ENCODE measurements around the gene VWF. TPM values are rescaled to one million over a fixed set of nuclear protein-coding genes. Genes with fewer than 3 reads are reported as not detected.

Gene VWF
- total and polyA plus RNA-seq, 2 of the 4 experiments (the other 2 are of a cell fraction) = under 0.01 to 0.09 TPM

DNA sequence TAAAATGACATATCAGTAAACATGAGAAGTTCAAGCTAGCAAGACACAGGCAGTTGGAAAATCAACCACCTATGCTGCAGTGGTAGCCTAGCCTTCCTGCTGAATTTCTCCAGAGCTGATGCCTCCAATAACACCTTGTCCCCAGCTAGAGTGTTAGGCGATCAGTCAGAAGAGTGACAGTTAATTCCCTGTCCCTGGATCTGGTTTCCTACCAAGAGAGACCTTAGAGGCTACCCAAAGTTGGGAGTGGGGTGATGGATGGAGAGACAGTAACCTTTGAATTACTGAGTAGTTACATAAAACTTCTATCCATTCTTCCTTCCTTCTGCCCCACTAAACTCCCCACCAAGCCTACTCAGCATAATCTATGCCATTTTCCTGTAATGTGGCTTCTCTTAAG is 177.5 kb downstream of the VWF start:
- TF ChIP-seq, protein P1, sequence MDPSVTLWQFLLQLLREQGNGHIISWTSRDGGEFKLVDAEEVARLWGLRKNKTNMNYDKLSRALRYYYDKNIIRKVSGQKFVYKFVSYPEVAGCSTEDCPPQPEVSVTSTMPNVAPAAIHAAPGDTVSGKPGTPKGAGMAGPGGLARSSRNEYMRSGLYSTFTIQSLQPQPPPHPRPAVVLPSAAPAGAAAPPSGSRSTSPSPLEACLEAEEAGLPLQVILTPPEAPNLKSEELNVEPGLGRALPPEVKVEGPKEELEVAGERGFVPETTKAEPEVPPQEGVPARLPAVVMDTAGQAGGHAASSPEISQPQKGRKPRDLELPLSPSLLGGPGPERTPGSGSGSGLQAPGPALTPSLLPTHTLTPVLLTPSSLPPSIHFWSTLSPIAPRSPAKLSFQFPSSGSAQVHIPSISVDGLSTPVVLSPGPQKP (IDR thresholded peaks at IDR 0.05; ENCODE audit: borderline replicate concordance, low read depth, low read length) = no peak
- TF ChIP-seq RAD21 (IDR thresholded peaks at IDR 0.05; ENCODE audit: low read length) (no peak), POLR2A (IDR thresholded peaks at IDR 0.05; ENCODE audit: low read depth, low read length) (no peak), MXI1 (IDR thresholded peaks at IDR 0.05; ENCODE audit: borderline replicate concordance, low read depth, low read length) (no peak), SMC3 (IDR thresholded peaks at IDR 0.05; ENCODE audit: low read depth, low read length) (no peak)
- TF ChIP-seq, protein P2, sequence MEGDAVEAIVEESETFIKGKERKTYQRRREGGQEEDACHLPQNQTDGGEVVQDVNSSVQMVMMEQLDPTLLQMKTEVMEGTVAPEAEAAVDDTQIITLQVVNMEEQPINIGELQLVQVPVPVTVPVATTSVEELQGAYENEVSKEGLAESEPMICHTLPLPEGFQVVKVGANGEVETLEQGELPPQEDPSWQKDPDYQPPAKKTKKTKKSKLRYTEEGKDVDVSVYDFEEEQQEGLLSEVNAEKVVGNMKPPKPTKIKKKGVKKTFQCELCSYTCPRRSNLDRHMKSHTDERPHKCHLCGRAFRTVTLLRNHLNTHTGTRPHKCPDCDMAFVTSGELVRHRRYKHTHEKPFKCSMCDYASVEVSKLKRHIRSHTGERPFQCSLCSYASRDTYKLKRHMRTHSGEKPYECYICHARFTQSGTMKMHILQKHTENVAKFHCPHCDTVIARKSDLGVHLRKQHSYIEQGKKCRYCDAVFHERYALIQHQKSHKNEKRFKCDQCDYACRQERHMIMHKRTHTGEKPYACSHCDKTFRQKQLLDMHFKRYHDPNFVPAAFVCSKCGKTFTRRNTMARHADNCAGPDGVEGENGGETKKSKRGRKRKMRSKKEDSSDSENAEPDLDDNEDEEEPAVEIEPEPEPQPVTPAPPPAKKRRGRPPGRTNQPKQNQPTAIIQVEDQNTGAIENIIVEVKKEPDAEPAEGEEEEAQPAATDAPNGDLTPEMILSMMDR (conservative IDR thresholded peaks at IDR 0.05; ENCODE audit: low read depth, low read length) = no peak
- CTCF ChIA-PET = no interaction called here
- intact Hi-C loops (cut with micrococcal nuclease) = no loop called here
- no peak for DNase-seq
- H3K4me3 ChIP-seq (ENCODE audit: insufficient read depth, low read depth, low read length) = no peak overlapping the region
- no peaks in the 10 kb centered on the region for H4K20me1 ChIP-seq (ENCODE audit: insufficient read depth, low read length)
- in situ Hi-C loops (cut with MboI; ENCODE audit: low sequenced_read_pairs) = no loop called here
- H3K27ac ChIP-seq (ENCODE audit: insufficient read depth, low read length) = no peak overlapping the region
- POLR2A ChIA-PET (ENCODE audit: unreplicated experiment) = no interaction called here
- BruUV-seq (replicated peaks) = no TSS peak
- no peak overlapping the region for H4K91ac ChIP-seq (ENCODE audit: insufficient read depth, low read depth, low read length)
- dilution Hi-C loops (cut with HindIII; ENCODE audit: low sequenced_read_pairs, unreplicated experiment) = no loop called here
- no peaks in the 10 kb centered on the region for H3K36me3 ChIP-seq (ENCODE audit: control insufficient read depth, insufficient read depth, low read length)
- H3K9me3 ChIP-seq (ENCODE audit: control insufficient read depth, insufficient read depth, low read length) = no peaks in the 10 kb centered on the region; the same call in 1 of the 2 replicates
- 0 out of 2 replicates have a peak, but pooled peaks cover 2% of the 10 kb centered on the region for H3K9me1 ChIP-seq (ENCODE audit: insufficient read depth, low read length)
- H3K56ac ChIP-seq (ENCODE audit: extremely low read depth, insufficient read depth, low read length) = no peak overlapping the region
- no peak overlapping the region for H2BK120ac ChIP-seq (ENCODE audit: low read depth, low read length)
- H3K4ac ChIP-seq (ENCODE audit: low read depth, low read length) = no peak overlapping the region
- no peak overlapping the region for H2BK15ac ChIP-seq (ENCODE audit: low read depth, low read length)
- H3K4me2 ChIP-seq (ENCODE audit: low read depth, low read length) = no peak overlapping the region
- H3K14ac ChIP-seq (replicated peaks; ENCODE audit: low read depth, low read length) = no peak overlapping the region
- WGBS, 2 experiments (ENCODE audit: extremely low coverage in 2 of 2, insufficient read length in 1 of 2) = no CpG with 5 or more reads among the region's 1 CpG
- 0 out of 2 replicates have a peak, but pooled peaks cover 2% of the 10 kb centered on the region for H3K4me1 ChIP-seq (ENCODE audit: control insufficient read depth, insufficient read depth, low read length)
- H2BK20ac ChIP-seq (ENCODE audit: low read depth, low read length) = no peak overlapping the region
- H2AK5ac ChIP-seq (ENCODE audit: low read depth, low read length) = no peak overlapping the region
- no peak overlapping the region for H2AK9ac ChIP-seq (replicated peaks; ENCODE audit: low read depth, low read length, poor library complexity)
- H3K27me3 ChIP-seq (ENCODE audit: control insufficient read depth, insufficient read depth, low read length) = peaks cover 65% of the 10 kb centered on the region
- H3K18ac ChIP-seq (ENCODE audit: low read depth, low read length) = no peak overlapping the region
- H2BK5ac ChIP-seq (ENCODE audit: low read depth, low read length, poor library complexity, severe bottlenecking) = no peak overlapping the region
- H3K79me1 ChIP-seq (ENCODE audit: low read depth in 1 of 2, low read length in 2 of 2) = no peaks in the 10 kb centered on the region
- ATAC-seq (ENCODE audit: low read depth) = no peak
- no peak overlapping the region for H2AFZ ChIP-seq (replicated peaks; ENCODE audit: low read length, poor library complexity)
- no peak overlapping the region for H4K8ac ChIP-seq (ENCODE audit: low read depth in 2 of 2, low read length in 2 of 2)
- H3K23ac ChIP-seq (ENCODE audit: low read depth, low read length) = no peak overlapping the region
- H3K9ac ChIP-seq (ENCODE audit: low read depth, low read length) = no peak overlapping the region
- no peak overlapping the region for H4K5ac ChIP-seq (ENCODE audit: low read depth, low read length)

Data from IMR-90 (cell line).